ENCODE results near the gene GALNT17.
"Not testable (repeated sequence)": the region's sequence is repeated elsewhere in the genome, so short reads cannot be mapped to it uniquely, and the experiment has no call there.

DNA sequence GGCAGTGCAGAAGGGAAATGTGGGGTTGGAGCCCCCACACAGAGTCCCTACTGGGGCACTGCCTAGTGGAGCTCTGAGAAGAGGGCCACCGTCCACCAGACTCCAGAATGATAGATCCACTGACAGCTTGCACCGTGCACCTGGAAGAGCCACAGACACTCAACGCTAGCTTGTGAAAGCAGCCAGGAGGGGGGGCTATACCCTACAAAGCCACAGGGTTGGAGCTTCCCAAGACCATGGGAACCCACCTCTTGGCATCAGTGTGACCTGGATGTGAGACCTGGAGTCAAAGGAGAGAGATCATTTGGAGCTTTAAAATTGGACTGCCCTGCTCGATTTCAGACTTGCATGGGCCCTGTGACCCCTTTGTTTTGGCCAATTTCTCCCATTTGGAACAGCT is 80.5 kb downstream of the GALNT17 start:
- TF ChIP-seq, protein P1, sequence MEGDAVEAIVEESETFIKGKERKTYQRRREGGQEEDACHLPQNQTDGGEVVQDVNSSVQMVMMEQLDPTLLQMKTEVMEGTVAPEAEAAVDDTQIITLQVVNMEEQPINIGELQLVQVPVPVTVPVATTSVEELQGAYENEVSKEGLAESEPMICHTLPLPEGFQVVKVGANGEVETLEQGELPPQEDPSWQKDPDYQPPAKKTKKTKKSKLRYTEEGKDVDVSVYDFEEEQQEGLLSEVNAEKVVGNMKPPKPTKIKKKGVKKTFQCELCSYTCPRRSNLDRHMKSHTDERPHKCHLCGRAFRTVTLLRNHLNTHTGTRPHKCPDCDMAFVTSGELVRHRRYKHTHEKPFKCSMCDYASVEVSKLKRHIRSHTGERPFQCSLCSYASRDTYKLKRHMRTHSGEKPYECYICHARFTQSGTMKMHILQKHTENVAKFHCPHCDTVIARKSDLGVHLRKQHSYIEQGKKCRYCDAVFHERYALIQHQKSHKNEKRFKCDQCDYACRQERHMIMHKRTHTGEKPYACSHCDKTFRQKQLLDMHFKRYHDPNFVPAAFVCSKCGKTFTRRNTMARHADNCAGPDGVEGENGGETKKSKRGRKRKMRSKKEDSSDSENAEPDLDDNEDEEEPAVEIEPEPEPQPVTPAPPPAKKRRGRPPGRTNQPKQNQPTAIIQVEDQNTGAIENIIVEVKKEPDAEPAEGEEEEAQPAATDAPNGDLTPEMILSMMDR (IDR thresholded peaks at IDR 0.05): not testable (repeated sequence)
- not testable (repeated sequence) for TF ChIP-seq POLR2A (IDR thresholded peaks at IDR 0.05)

Measured in upper lobe of left lung (tissue), 4 donors.